HG02763 (cell line): ENCODE data around the gene CHN2.
"Not testable (repeated sequence)": the region's sequence is repeated elsewhere in the genome, so short reads cannot be mapped to it uniquely, and the experiment has no call there.

ENCODE experiments used
- ATAC-seq: cut with Tn5 transposase; IDR thresholded peaks from one replicate; pipeline ENCODE4 v1.9.1; 2021; ENCODE audit warnings: mild to moderate bottlenecking, moderate library complexity; ENCODE audit not compliant: unreplicated experiment

Gene CHN2

DNA sequence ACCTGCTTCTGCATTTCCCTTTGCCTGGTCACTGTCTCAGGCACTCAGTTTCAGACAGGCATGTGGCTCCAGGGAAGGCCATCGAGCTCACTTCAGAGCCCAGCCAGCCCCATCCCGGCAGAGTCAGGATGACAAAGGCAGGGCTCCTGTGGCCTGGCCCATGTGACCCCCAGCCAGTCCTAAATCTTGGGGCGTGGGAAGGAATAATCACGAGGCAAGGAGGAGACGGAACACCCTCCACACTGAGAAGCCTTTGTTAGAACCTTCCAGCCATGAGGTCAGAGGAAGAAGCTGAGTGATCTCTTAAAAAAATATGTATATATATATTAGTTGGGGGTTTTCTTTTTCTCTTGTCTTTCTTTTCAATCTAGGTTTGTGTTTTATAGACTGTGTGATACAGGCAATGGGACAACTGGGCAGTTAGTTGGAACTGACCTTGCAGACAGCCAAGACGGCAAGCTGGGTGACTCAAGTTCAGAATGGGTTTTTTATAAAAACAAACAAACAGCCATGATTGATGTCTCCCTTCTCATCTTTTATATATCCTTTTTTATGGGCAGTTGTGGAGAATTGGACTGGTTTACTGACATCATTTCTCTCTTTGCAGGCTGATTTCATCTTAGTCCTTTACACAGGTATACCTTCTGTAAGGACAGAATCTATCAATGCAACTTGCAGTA, 60.8 kb downstream of the CHN2 start:
- no peak for ATAC-seq

DNA sequence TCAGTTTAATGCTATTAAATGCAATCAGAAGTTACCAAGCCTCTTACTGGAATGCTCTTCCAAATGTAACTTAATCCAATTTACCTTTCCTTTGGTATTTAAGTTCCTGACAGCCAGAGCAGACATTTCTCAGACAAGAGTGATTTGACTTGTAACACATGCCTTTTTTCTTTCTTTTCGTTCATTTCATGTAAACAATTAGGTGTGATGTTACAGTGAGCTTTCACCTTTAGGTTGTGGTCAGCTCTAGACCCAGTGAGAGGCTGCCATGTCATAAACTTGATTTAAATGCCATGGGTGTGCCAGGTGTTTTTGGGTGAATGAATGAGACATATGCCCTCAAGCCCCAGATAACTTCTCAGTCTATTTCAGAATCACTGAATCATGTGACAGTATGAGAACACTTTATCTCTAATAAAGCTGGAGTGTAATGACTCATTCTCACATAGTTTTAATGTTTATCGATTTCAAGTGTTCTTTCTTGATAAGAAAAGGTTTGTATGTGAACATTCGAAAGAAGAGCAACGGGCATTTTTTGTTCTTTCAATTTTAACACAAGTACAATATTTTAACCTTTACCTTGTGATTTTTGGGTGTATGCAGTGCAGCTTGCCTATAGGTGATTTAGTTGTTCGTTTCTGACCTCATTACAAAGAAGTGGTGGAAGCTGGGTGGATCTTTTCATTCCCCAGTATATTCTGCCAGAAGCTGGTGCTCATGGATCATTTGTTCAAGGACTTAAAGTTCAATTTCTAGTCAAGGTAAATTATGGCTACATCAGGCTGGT, 61.5 kb downstream of the CHN2 start:
- no peak for ATAC-seq

DNA sequence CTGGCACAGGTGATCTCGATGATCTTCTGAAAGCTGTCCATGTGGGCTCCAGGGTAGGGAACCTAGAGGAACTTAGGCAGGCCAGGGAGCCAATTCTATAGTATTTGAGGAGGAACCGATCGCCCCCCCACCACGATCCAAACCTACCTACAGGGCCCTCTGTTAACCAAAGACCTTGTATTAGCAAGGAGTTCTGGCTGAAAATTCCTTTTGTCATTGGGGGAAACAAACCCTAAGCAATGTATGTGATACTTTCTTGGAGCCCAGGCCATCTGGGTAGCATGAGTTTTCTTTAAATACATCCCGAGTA, 62.1 kb downstream of the CHN2 start:
- ATAC-seq: no peak

DNA sequence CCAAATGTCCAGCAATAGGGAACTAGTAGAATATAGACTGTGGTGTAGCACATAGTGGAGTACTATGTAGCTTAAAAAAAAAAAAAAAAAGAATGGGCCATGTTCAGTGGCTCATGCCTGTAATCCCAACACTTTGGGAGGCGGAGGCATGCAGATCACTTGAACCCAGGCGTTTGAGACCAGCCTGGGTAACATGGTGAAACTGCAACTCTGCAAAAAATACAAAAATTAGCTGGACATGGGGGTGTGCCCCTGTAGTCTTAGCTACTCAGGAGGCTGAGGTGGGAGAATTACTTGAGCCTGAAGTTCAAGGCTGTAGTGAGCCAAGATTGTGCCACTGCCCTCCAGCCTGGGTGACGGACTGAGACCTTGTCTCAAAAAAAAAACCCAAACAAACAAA, 64.4 kb downstream of the CHN2 start:
- ATAC-seq: no peak

DNA sequence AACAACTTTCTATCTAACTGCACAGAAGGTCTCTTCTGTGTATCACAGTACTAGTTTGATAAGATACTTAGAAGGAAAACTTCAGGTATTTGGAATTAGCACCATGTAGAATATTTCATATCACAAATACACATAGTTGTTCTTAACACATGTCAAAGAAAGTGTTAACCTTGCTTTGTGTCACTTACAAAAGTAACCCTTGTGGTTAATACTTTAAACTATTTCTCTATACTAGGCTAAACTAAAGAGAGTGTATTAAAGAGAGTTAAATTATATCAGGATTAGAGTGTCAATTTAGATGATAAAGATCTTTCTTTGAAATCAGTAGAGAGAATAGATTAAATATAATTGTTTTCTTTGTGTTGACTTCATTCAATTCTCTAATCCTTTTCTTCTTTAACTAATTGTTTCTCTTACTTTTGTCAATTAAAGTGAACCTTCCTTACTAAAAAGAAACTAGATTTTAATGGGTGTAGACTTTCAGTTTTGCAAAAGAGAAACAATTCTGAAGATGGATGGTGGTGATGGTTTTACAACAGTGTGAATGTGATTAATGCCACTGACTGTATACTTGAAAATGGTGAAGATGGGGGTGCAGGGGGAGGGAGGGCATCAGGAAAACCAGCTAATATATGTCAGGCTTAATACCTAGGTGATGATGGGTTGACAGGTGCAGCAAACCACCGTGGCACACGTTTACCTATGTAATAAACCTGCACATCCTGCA, 67.8 kb downstream of the CHN2 start:
- no peak for ATAC-seq

DNA sequence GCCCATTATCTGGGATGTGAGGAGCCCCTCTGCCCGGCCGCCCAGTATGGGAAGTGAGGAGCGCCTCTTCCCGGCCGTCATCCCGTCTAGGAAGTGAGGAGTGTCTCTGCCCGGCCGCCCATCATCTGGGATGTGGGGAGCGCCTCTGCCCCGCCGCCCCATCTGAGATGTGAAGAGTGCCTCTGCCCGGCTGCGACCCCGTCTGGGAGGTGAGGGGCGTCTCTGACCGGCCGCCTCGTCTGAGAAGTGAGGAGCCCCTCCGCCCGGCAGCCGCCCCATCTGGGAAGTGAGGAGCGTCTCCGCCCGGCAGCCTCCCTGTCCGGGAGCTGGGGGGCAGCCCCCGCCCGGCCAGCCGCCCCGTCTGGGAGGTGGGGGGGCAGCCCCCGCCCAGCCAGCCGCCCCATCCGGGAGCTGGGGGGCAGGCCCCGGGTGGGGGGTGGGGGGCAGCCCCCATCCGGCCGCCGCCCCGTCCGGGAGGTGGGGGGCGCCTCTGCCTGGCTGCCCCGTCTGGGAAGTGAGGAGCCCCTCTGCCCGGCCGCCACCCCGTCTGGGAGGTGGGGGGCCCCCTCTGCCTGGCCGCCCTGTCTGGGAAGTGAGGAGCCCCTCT, 69.1 kb downstream of the CHN2 start:
- not testable (repeated sequence) for ATAC-seq

DNA sequence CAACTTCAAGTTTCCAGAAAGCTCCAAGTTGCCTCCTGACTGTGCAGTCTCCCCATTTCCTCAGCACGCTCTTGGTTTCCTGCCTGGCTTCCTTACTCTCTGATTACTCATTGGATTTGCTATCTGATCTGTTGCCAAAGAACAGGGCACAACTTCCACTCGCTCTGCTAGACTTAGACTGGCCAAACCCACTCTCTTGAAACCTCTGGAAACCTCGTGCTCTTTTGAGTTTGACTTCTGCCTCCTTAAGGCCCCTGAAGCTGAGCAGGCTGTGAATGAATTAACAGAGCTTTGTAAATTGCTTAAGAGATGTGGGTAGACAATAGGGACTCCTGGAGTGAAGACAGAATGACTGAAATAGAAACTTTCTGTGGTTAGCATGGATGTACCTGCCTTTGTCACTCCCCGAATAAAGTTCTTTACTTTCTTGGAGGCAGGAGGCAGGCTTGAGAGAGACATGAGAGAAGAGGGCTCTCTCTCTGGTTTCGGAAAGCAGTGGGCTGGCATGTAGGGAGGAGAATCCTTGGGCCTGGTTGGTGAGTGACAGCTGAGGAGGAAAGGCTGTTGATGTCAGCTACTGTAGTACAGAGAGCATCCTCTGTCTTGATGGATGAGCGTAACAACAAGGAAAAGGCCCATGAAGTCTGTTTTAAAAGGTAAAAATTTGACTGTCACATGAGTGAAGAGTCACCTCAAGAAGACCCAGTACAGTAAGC, 70.8 kb downstream of the CHN2 start:
- ATAC-seq: no peak

DNA sequence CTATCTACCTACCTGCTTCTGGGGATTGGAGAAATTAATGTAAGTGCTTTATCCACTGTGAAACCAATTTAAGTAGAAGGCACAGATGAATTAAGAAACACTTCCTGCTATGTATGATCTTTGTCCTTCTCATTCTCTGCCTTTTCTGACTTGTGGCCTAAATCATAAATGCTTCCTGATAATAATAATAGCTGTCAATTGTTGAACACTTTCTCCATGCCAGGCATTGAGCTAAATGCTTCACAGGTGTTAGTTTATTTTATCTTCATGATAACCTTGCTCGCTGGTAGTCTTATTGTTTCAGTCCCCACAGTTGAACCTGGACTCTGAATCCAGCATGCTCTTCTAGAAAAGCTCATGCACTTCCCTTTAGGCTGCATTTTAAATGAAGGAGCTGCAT, 75.4 kb downstream of the CHN2 start:
- no peak for ATAC-seq

DNA sequence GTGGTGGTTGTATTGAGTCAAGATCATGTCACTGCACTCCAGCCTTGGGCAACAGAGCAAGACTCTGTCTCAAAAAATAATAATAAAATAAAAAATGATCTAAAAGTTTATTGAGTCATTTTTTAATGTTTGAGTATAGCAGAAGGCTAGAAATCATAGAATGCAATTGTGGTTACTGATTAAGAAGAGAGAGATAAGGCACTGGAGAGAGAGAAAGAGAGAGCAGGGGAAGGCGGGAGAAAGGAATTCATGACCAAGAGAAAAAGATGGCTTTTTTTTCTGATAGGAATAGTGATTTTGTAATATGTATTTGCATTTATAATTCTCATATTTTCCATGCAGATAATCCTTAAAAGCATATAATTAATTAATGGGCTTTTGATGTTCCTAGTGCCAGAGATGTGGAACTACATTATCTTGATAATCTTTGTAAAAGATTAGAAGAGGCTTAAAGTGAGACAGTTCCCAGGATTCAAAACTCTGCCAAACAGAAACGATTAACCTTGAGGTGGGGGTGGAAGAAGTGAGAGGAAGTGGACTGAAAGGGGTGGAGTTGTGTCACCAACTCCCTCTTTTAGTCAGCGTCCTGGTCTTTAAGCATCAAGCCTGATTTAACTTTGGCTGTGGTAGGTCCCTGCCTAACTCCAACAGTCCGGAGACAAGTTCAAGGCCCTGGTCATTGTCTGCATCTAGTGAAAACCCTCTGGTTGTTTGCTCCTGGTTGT, 76.2 kb downstream of the CHN2 start:
- no peak for ATAC-seq

DNA sequence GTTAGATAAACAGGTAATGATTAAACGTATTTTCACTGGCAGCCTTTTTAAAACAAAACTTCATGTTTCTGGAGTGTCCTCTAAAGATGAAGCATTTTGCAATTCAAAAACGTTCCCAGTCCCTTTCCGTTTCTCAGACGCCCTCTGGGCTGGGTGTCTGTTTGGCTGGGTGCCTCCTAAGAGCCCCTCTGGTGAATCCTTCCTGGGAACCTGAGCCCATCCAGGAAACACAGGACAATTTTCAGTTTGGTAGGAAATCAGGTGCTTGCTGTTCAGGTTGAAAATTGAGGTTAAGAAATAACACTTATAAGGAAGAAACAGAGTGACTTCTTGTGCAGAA, 76.7 kb downstream of the CHN2 start:
- no peak for ATAC-seq

DNA sequence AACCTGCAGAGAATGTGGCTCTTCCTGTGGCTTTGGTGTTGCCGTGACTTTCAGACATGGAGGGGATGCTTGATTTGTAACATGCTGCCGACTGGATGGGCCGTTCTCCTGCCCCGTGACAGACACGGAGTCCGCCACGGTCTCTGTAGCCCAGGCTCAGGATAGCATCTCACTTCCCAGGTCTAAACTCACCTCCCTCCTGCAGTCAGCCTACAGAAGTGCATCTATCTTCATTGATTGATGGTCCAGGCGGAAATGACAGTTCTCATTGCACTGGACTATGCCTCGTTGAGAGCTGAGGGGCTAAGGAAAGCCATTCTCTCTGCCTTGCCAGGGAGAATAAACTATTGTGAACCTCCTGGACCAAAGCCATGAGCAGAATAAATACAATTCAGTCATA, 77.5 kb downstream of the CHN2 start:
- ATAC-seq: no peak

DNA sequence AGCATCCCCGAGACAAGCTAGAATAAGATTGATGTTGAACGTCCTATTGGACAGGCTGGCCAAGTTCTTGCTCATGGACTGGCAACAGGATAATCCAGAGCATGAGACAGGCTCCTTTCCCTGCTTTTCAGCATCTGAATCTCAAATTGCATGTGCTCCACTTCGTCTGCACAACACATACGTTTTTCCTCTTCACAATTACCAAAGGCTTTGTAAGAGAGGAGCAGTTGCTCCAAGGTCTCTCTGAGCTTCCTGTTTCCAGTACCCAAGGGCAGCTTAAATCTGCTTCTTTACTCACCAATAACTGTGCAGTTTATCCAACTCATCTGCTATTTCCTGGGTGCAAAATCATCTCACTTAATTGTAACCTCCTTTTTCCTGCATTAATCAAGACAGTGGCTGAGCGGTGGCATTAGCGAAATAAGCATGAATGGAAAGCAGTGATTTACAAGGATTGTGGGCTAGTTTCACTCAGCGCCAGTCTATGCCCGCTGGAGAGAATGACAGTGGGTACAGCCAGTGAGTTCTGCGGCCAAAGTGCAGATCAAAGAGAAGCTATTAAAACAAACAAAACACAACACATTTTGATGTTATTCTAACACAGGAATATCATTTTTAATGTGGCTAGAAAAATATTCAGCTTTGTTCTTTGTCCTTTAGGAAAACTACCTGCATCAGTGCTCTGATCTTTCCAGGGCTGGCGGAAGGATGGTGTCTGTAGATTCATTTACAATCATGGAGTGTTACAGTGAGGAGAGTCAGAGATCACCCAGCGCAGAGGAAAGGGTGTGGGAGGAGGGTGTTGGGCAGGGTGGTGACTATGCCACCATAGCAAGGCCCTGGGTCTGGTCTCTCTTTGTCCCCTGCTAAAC, 79.8 kb downstream of the CHN2 start:
- no peak for ATAC-seq

DNA sequence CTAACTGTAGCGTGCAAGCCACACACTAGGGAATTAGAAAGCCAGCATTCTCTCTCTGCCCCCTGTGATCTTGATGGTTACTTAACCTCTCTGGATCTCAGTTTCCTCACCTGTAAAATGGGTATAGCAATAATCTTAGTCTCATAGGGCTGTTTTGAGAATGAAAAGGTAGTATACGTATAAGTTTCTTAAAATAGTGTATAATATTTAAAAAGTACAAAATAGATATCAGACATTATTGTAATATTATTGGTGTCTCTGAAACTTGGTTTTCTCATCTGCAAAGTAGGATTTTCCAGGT, 80.4 kb downstream of the CHN2 start:
- ATAC-seq: no peak

DNA sequence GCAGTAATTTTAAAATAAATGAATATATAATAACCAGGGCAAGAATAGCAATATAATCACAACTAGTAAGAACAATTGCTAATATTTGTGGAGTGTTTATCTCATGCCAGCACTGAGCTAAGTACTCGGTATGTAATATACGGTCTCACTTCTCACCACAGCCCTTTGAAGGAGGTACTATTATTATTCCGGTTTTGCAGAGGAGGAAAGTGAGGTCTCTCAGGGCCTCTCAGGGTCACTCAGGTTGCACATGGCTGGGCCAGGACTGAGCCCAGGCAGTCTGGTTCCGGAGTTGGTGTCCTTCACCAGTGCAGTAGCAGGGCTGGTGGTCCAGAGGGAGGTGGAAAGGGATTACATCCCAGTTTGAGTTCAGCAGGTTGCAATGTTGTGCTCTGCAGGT, 80.9 kb downstream of the CHN2 start:
- no peak for ATAC-seq

DNA sequence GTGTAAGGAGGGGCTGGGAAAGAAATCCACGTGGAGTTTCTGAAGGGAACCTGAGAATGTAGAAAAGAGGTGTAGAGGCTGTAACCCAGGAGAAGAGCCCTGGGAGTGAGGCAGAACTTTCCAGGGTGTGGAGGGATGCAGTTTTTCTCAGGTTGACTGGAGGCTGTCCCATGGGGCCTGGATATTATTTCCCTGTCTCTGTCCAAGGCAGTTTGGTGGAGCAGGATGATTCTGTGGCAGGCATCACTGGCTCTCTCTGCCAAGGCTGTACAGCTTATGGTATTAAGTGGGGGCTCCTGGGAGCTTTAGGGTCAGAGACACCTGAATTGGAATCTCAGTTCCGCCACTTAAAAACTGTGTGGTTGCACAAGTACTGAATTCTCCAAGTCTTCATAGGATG, 81.6 kb downstream of the CHN2 start:
- no peak for ATAC-seq

DNA sequence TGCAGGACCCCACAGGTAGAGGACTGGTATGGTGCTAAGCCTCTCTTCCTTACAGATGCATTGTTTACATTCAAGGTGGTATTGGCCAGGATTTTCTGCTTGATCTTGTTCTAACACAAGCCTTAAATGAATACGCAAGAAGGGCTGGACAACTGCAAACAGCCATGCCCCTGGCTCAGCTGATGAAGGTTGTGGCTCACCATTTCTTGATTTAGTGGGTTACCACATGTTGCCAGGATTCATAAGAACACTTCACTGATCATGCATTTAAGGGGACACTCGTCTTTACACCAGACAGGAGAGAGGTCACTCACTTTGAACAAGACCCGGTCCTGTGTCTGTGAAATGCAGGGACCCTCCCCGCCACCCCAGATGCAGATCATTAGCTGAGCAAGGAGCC, 82.2 kb downstream of the CHN2 start:
- no peak for ATAC-seq

DNA sequence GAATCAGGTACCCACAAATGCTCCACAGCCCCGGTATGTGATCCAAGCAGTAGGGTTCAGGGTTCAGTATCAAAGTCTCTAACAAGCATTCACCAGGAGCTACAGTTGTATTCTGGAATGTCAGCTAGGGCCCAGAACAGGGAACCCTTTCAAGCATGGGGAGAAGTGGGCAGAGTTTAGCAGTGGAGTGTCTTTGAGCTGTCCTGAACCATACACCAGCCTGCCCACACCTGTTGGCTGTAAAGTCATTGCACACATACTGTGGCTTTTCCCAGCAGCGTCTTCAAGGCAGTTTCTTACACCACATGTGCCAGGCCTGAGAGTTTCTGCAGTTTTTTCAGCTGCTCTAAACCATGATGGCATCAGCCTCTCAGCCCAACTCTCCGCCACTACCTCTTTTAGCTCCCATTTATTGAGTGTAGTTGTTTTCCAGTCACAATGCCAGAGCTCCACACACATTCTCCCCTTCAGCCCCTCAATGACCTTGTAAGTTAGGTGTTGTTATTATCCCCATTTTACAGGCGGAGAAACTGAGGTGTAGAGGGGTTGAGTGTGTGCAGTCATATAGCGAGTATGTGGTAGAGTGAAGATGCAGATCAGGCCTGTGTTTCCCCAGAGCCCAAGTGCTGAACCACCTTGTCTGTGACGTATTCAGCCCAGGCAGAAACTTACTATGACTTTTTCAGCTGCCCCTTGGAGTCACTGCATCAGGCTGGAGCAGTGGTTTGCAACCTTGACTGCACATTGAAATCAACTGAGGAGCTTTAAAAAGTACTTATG, 83.1 kb downstream of the CHN2 start:
- no peak for ATAC-seq

DNA sequence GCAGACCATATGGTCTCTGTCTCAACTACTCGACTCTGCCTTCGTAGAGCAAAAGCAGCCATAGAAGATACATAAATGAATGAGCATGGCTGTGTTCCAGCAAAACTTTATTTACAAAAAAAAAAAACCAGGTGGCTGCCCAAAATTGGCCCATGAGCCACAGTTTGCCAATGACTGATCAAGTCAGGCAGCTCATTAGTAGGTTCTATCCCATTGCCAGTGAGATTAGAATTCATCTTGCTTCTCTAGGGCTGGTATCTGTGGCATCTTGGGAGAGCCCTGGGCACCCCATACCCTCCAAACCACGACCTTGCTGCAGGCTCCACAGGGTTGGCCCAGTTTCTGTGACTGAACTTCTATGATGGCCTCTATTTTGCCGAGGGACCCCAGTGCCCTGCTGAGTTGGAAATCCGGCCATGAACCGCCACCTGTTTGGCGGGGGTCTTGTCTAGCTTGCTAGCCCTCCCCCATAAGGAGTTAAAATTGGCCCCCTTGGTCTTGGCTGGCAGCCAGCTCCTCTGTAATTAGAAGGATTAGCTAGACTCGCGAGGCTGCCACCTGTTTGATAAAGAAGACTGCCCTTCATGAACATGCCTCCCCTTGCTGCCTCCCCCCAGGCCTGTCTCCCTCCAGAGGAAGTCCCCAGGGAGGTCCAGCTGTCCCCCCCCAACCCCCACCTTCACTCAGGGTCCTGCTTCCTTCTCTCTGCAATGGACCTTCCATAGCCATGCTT, 83.9 kb downstream of the CHN2 start:
- ATAC-seq: no peak
